Erythroblast (primary cell): ENCODE results near the gene TBC1D2B.
A peak's percentile ranks its signal among the peaks of the same experiment; 100 is the strongest.

Experiments
- DNase-seq, 2 experiments: peaks; one replicate each; lab custom pipeline; 2025; lab: John Stamatoyannopoulos, UW
- GATA1 ChIP-seq: IDR thresholded peaks from 2 replicates; pipeline ENCODE4 v1.6.1; 2011; ENCODE audit warnings: low read depth, mild to moderate bottlenecking, control low read depth, low read length, moderate library complexity
- POLR2A ChIP-seq: IDR thresholded peaks from 2 replicates; pipeline ENCODE4 v1.6.1; 2011; ENCODE audit warnings: mild to moderate bottlenecking, low read length

The TBC1D2B gene

GRCh38 chr15:78049691-78050440 lies 27.6 kb downstream of the TBC1D2B start:
- DNase-seq, result no peak
- no peak for TF ChIP-seq GATA1
- no peak for TF ChIP-seq POLR2A

- no peak for TF ChIP-seq POLR2A
- TF ChIP-seq GATA1, result no peak
- no peak for DNase-seq
Observed at GRCh38 chr15:78048628-78048920, 28.9 kb downstream of the TBC1D2B start.

GRCh38 chr15:78047761-78048627 lies 29.5 kb downstream of the TBC1D2B start:
- TF ChIP-seq GATA1, result no peak
- no peak for DNase-seq

- TF ChIP-seq POLR2A (no peak), GATA1 (no peak)
- DNase-seq, result no peak
Observed at GRCh38 chr15:78046796-78047341, 30.6 kb downstream of the TBC1D2B start.

GRCh38 chr15:78045189-78045588 lies 32.3 kb downstream of the TBC1D2B start:
- DNase-seq, result no peak

GRCh38 chr15:78044407-78045155 lies 32.9 kb downstream of the TBC1D2B start:
- TF ChIP-seq GATA1, result no peak
- no peak for TF ChIP-seq POLR2A
- DNase-seq, result no peak

More at GRCh38 chr15:78045189-78045588, 32.3 kb downstream of the TBC1D2B start:
- no peak for TF ChIP-seq POLR2A
- no peak for TF ChIP-seq GATA1

GRCh38 chr15:78041946-78042345 lies 35.6 kb downstream of the TBC1D2B start:
- TF ChIP-seq POLR2A (no peak), GATA1 (no peak)
- no peak for DNase-seq

- no peak for DNase-seq
- TF ChIP-seq POLR2A (no peak), GATA1 (no peak)
Observed at GRCh38 chr15:78040653-78041244, 36.8 kb downstream of the TBC1D2B start.

- DNase-seq, result no peak
- TF ChIP-seq GATA1 (no peak), POLR2A (no peak)
Observed at GRCh38 chr15:78038585-78039247, 38.8 kb downstream of the TBC1D2B start.

- TF ChIP-seq GATA1 (no peak), POLR2A (no peak)
- no peak for DNase-seq
Observed at GRCh38 chr15:78037779-78038305, 39.7 kb downstream of the TBC1D2B start.

- DNase-seq, result no peak
- TF ChIP-seq POLR2A (no peak), GATA1 (no peak)
Observed at GRCh38 chr15:78037328-78037727, 40.2 kb downstream of the TBC1D2B start.

GRCh38 chr15:78035861-78036476 lies 41.5 kb downstream of the TBC1D2B start:
- TF ChIP-seq POLR2A (no peak), GATA1 (no peak)
- peak; percentile 46 to 79 for DNase-seq

- no peak for TF ChIP-seq POLR2A
- no peak for TF ChIP-seq GATA1
- DNase-seq, result no peak
Observed at GRCh38 chr15:78035321-78035751, 42.2 kb downstream of the TBC1D2B start.
